ENCODE measurements around the gene UROD.
"Not testable (repeated sequence)": the region's sequence is repeated elsewhere in the genome, so short reads cannot be mapped to it uniquely, and the experiment has no call there.

The UROD gene

DNA sequence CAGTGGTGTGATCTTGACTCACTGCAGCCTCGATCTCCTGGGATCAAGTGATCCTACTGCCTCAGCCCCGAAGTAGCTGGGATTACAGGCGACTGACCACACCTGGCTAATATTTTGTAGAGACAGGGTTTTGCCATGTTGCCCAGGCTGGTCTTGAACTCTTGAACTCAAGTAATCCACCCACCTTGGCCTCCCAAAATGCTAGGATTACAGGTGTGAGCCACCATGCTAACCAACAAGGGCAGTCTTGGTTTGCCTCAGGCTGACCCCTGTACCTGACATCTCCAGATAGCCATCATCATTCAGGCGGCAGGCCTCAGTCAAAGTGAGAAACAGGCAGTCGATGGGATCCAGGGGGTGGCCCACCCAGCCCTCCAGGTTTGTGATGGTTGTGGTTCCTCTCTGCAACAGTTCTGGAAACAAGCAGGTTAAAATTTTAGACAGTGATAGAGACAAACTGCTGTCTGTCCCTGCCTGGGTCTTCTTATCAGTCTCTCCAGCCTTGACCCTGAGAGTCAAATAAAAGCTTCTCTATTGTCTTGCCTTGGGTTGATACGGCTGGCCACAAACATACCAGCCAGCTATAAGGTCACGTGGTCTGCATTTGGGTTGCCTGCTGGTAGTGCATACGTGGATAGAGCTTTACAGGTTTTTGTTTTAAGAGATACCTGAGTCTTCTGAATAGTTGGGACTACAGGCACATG is 26.8 kb downstream of the UROD start:
- no peak for FAIRE-seq
- DNase-seq (ENCODE audit: insufficient read length, low spot score), result no peak
- no peak for TF ChIP-seq POLR2A (IDR thresholded peaks at IDR 0.05; ENCODE audit: low read depth, low read length)

DNA sequence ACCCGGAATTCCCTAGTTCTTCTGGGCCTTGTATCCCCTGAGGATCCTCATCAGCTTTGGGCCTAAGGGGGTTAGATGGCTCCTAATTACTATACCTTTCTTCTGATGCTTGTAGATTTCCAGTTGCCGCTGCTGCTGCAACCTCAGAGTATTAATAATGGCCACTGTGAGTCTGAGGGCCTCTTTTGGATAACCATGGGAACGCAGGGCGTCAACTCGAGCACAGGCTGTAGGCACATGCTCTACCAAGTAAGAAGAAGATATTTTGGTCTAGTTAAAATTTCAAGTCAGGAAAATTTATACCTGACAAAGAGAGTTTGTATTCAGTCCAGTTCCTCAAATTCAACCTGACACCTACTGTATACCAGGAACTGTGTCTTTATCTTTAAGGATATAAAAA is 28.2 kb downstream of the UROD start:
- no peak for TF ChIP-seq POLR2A (IDR thresholded peaks at IDR 0.05; ENCODE audit: low read depth, low read length)
- DNase-seq (ENCODE audit: insufficient read length, low spot score) (no peak), FAIRE-seq (no peak)

DNA sequence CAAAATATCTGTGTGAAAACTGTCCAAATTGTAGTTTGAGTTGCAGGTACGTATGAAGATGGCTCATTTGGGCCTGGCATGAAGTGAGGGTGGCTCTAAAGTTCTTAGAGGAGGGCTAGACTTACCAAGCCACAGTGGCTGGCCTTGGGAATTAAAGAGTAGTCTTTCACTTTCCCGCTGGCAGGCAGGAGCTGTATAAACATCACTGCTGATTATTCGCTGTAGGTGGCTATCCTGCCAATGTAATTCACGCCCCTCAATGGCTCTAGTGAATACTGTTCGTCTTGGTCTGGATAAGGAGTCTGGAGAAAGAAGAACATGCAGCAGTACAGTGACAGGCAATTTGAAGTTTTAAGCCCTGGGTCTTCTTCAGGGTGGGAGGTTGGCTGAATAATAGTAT is 31.0 kb downstream of the UROD start:
- no peak for TF ChIP-seq POLR2A (IDR thresholded peaks at IDR 0.05; ENCODE audit: low read depth, low read length)
- no peak for FAIRE-seq
- no peak for DNase-seq (ENCODE audit: insufficient read length, low spot score)

DNA sequence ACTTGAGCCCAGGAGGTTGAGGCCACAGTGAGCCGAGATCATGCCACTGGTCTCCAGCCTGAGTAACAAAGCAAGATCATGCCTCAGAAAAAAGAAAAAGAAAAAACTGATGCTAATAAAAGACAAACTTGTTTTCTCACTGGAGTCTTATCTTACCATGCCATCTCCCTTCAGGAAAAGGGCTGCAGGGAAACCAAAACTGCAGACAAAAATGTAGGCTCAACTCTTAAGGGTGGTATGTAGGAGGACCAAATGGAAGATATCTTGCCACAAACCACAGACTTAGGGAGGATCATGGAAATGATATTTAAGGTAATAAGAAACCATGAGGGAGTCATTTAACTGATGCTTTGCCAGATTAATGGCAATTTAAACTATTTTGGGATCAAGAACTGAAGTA is 32.9 kb downstream of the UROD start:
- no peak for FAIRE-seq
- no peak for TF ChIP-seq POLR2A (IDR thresholded peaks at IDR 0.05; ENCODE audit: low read depth, low read length)
- no peak for DNase-seq (ENCODE audit: insufficient read length, low spot score)

DNA sequence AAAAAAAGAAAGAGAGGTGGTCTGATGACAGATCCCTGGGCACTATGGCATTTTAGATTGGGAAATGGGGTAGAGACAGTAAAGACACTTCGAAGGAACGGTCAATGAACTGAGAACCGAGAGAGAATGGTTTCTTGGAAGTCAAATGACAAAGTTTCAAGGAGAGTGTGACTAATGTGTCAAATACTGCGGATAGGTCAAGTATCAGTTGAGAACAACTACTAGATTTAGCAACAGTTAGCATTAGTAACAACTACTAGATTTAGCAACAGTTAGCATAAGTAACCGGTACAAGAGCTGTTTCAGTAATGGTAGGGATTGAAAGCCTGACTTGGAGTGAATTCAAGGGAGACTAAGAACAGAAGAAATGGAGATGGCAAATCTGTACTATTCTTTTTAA is 35.0 kb downstream of the UROD start:
- DNase-seq (ENCODE audit: insufficient read length, low spot score), result no peak
- FAIRE-seq, result no peak
- TF ChIP-seq POLR2A (IDR thresholded peaks at IDR 0.05; ENCODE audit: low read depth, low read length), result no peak

DNA sequence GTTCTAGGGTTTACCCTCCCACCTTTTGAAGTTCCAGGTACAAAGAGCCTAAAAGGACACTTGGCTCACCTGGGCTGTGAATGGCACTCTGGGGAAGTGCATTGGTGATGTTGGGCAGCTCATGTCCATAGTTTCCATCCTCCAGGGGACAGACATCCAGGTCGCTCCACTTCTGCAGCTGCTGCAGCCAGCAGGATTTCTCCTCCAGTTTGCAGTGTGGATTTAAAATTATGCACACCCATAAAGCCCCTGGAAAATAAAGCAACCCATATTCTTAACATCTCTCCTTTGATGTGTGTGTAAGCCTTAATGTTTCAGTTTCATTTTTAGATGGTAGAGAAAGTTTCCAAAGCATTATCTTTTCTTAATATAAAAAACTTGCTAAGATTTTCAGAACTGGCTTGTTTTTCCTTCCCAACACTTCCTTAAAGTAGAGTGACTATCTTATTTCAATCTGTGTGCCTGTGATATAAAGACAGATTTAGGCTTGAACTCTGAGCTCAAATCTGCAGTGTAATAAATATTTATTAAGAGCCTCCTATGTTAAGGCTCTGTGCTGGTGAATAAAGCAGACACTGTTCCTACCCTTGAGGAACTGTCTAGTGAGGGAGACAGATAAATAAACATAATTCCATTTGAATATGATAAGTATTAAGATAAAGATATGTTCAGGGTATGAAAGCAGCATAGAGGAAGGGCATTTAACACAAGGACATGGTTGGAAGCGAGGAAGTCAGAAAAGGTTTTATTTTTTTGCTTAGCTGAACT is 39.1 kb downstream of the UROD start:
- FAIRE-seq (no peak), DNase-seq (ENCODE audit: insufficient read length, low spot score) (no peak)
- TF ChIP-seq POLR2A (IDR thresholded peaks at IDR 0.05; ENCODE audit: low read depth, low read length), result no peak

DNA sequence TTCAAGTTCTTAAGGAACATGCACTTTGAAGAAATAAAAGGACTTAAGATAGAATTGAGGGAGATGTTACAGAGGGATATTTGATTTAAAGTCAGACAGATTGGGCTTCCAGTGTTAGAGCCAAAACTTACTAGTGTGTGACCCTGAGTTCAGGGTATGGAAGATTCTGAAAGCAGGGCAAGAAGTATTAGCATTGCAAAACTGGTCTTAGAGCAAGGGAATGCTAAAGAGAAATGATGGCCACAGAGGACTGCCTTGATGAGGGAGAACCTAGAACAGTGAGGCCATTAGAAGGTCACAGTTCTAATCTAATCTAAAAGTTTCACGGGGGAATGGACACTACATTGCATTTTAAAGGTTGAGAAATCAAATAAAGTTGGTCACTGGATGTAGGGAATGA is 45.5 kb downstream of the UROD start:
- no peak for FAIRE-seq
- TF ChIP-seq POLR2A (IDR thresholded peaks at IDR 0.05; ENCODE audit: low read depth, low read length), result no peak
- no peak for DNase-seq (ENCODE audit: insufficient read length, low spot score)

DNA sequence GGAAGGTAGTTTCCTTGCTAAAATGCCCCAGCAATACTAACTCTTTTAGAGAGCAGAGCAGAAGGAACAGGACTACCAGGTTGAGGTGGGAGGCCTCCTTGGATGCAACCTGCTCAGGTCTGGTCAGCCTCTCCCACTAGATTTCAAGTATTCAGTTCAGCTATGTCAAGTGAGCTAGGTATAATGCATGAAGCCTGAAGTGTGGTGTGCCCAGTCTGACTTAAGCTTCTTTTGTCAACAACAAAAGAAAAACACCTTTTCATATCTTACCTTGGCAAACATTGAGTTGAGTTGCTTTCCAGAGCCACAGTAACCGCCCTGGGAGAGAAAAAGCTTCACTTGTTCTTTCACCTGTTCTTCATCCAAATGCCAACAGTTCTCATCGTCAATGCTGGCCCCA is 47.8 kb downstream of the UROD start:
- DNase-seq (ENCODE audit: insufficient read length, low spot score) (no peak), FAIRE-seq (no peak)
- no peak for TF ChIP-seq POLR2A (IDR thresholded peaks at IDR 0.05; ENCODE audit: low read depth, low read length)

DNA sequence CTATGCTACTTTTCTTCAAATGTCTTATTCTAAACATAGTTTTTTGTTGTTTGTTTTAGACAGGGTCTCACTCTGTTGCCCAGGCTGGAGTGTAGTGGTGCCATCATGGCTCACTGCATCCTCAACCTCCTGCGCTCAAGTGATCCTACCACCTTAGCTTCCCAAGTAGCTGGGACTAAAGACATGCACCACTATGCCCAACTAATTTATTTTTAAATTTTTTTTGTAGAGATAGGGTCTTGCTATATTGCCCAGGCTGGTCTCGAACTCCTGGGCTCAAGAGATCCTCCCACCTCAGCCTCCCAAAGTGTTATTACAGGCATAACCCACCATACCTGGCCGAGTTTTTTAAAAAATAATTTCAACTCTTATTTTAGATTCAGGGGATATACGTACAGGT is 50.4 kb downstream of the UROD start:
- DNase-seq (ENCODE audit: insufficient read length, low spot score); FAIRE-seq: not testable (repeated sequence)

DNA sequence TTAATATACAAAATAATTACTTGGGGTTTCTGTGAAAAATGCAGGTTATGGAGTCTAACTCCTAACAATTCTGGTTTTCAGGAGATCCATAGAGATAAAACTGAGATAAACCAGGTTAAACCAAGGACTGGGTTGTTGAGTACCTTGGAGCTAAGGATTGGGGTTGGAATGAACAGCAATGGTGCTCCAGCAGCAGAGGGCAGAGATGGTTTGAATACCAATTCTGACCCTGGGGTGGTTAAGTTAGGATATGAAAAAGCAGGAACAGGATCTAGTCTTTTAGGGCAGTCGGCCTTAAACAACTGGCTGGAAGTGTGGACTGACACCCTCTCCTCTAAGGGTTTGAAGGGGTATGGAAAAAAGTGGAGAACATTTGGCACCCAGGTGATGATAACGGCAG is 53.0 kb downstream of the UROD start:
- FAIRE-seq, result no peak
- DNase-seq (ENCODE audit: insufficient read length, low spot score), result no peak
- TF ChIP-seq POLR2A (IDR thresholded peaks at IDR 0.05; ENCODE audit: low read depth, low read length), result no peak

Data from H54 (cell line).